ENCODE measurements around the gene PARD3. TPM values are rescaled to one million over a fixed set of nuclear protein-coding genes. Genes with fewer than 3 reads are reported as not detected.

Gene PARD3
- total RNA-seq, 1 experiment from 2014 or later: 46.3 TPM

DNA sequence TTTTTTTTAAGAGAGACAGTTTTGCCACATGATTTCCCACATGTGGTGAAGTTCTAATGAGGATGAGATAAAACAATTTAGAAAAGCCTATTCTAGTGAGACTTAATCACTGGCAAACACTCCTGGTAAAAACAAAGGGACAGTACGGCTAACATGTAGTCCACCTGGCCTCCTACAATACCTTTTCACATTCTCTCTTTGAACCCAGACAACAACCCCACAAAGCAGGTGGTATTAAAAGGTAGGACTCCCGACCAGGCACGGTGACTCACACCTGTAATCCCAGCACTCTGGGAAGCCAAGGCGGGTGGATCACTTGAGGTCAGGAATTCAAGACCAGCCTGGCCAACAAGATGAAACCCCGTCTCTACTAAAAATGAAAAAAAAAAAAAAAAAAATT lies 12.4 kb downstream of the PARD3 start (continued):
- TF ChIP-seq POLR2AphosphoS5 (IDR thresholded peaks at IDR 0.05; ENCODE audit: low read depth, low read length) (no peak), ZNF274 (IDR thresholded peaks at IDR 0.05; ENCODE audit: low read depth, low read length) (no peak)

DNA sequence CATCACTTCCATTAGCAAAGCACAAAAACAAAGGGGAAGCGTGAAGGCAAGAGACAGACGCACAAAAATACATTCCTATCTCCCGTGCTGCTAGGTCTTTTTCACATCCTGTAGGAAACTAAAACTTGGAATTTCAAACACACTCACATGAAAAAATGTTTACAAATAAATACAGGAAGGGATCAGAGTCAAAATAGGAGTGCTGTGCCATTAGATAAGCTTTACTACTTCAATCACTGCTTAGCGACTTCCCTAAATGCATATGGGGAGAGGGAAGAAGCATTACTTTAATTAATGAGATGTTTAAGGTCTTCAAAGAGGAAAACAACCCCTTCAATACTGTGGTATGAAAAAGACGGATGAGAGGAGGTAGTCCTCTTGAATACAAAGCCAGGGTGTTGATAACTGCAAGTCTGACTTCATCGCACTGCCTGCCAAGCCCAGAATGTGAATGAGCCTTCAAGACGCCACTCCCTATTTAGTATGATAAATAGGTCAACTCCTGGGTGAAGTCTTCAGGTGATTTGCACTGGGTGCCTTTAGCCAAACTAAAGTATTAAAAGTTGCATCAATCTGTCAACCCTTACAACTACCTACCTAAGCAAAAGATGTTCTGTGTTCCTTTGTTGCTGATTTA lies 13.9 kb downstream of the PARD3 start:
- no peak overlapping the region for H3K9ac ChIP-seq (ENCODE audit: low read length)
- H3K27me3 ChIP-seq (ENCODE audit: insufficient read depth, low read length): no peaks in the 10 kb centered on the region
- H3K4me1 ChIP-seq (ENCODE audit: control insufficient read depth in 1 of 2, insufficient read depth in 2 of 2, low read length in 2 of 2): peaks cover 36 to 42% of the 10 kb centered on the region in 2 experiments
- peaks cover 18% of the 10 kb centered on the region; the same call in 1 of the 2 replicates for H4K20me1 ChIP-seq (ENCODE audit: insufficient read depth)
- no peak overlapping the region for H2AFZ ChIP-seq (ENCODE audit: low read depth, low read length, poor library complexity, severe bottlenecking)
- no peaks in the 10 kb centered on the region for H3K36me3 ChIP-seq (ENCODE audit: control insufficient read depth in 1 of 2, insufficient read depth in 2 of 2, low read length in 2 of 2)
- DNase-seq (ENCODE audit: low read depth, low spot score): no peak
- ChIA-PET CTCF (interaction anchor here (1.2 to 1.8 kb wide), 2 partner anchors 38 to 68 kb away, joined by 3 to 7 read pairs; no protein-coding TSS in a partner anchor), RAD21 (ENCODE audit: low non-redundant PET in 1 of 2, low total read pairs in 2 of 2, uncharacterized antibody in 2 of 2, unreplicated experiment in 2 of 2) (no interaction called here), POLR2A (no interaction called here)
- H3K4me2 ChIP-seq (ENCODE audit: low read length): 0 out of 2 replicates have a peak overlapping the region, but pooled peaks have one; percentile 3
- H3K9me3 ChIP-seq (ENCODE audit: control insufficient read depth in 1 of 2, insufficient read depth in 1 of 2, low read depth in 1 of 2, low read length in 2 of 2): no peaks in the 10 kb centered on the region
- intact Hi-C loops (cut with micrococcal nuclease): no loop called here
- H3K79me2 ChIP-seq (ENCODE audit: insufficient read depth, low read length): peaks cover 67% of the 10 kb centered on the region
- no peak for ATAC-seq
- H3K4me3 ChIP-seq (replicated peaks in 1 of 2; ENCODE audit: low read depth in 1 of 2, low read length in 2 of 2): no peak overlapping the region
- no peaks in the 10 kb centered on the region for H3K9me2 ChIP-seq (ENCODE audit: insufficient read depth)
- TF ChIP-seq JUND (IDR thresholded peaks at IDR 0.05) (no peak), TCF7L2 (IDR thresholded peaks at IDR 0.05; ENCODE audit: borderline replicate concordance, extremely low read depth, insufficient read depth, insufficient read length) (no peak), CBX3 (IDR thresholded peaks at IDR 0.05; ENCODE audit: low read depth) (no peak), RAD21 (IDR thresholded peaks at IDR 0.05; ENCODE audit: low read depth) (no peak), POLR2A (IDR thresholded peaks at IDR 0.05; ENCODE audit: borderline replicate concordance, extremely low read depth, insufficient read depth, insufficient read length) (no peak), CEBPB (IDR thresholded peaks at IDR 0.05; ENCODE audit: low read depth) (no peak), EZH2phosphoT487 (IDR thresholded peaks at IDR 0.05; ENCODE audit: borderline replicate concordance) (no peak), EGR1 (IDR thresholded peaks at IDR 0.05; ENCODE audit: low read depth) (no peak), SIN3A (IDR thresholded peaks at IDR 0.05; ENCODE audit: low read depth) (no peak), ZNF274 (IDR thresholded peaks at IDR 0.05; ENCODE audit: low read depth, low read length) (no peak), ELF1 (IDR thresholded peaks at IDR 0.05; ENCODE audit: borderline replicate concordance, low read depth) (no peak), YY1 (IDR thresholded peaks at IDR 0.05; ENCODE audit: extremely low read depth, insufficient replicate concordance, low read depth, low read length) (no peak), POLR2AphosphoS5 (IDR thresholded peaks at IDR 0.05; ENCODE audit: low read depth, low read length) (no peak), ZFX (IDR thresholded peaks at IDR 0.05) (no peak)
- TF ChIP-seq, protein P1, sequence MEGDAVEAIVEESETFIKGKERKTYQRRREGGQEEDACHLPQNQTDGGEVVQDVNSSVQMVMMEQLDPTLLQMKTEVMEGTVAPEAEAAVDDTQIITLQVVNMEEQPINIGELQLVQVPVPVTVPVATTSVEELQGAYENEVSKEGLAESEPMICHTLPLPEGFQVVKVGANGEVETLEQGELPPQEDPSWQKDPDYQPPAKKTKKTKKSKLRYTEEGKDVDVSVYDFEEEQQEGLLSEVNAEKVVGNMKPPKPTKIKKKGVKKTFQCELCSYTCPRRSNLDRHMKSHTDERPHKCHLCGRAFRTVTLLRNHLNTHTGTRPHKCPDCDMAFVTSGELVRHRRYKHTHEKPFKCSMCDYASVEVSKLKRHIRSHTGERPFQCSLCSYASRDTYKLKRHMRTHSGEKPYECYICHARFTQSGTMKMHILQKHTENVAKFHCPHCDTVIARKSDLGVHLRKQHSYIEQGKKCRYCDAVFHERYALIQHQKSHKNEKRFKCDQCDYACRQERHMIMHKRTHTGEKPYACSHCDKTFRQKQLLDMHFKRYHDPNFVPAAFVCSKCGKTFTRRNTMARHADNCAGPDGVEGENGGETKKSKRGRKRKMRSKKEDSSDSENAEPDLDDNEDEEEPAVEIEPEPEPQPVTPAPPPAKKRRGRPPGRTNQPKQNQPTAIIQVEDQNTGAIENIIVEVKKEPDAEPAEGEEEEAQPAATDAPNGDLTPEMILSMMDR (IDR thresholded peaks at IDR 0.05 in 2 of 3, conservative IDR thresholded peaks at IDR 0.05 in 1 of 3; ENCODE audit: borderline replicate concordance in 1 of 3, insufficient read depth in 1 of 3, low read depth in 2 of 3, low read length in 2 of 3): no peak
- TF ChIP-seq, protein P2, sequence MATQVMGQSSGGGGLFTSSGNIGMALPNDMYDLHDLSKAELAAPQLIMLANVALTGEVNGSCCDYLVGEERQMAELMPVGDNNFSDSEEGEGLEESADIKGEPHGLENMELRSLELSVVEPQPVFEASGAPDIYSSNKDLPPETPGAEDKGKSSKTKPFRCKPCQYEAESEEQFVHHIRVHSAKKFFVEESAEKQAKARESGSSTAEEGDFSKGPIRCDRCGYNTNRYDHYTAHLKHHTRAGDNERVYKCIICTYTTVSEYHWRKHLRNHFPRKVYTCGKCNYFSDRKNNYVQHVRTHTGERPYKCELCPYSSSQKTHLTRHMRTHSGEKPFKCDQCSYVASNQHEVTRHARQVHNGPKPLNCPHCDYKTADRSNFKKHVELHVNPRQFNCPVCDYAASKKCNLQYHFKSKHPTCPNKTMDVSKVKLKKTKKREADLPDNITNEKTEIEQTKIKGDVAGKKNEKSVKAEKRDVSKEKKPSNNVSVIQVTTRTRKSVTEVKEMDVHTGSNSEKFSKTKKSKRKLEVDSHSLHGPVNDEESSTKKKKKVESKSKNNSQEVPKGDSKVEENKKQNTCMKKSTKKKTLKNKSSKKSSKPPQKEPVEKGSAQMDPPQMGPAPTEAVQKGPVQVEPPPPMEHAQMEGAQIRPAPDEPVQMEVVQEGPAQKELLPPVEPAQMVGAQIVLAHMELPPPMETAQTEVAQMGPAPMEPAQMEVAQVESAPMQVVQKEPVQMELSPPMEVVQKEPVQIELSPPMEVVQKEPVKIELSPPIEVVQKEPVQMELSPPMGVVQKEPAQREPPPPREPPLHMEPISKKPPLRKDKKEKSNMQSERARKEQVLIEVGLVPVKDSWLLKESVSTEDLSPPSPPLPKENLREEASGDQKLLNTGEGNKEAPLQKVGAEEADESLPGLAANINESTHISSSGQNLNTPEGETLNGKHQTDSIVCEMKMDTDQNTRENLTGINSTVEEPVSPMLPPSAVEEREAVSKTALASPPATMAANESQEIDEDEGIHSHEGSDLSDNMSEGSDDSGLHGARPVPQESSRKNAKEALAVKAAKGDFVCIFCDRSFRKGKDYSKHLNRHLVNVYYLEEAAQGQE (IDR thresholded peaks at IDR 0.05; ENCODE audit: low read depth): no peak
- TF ChIP-seq, protein P3, sequence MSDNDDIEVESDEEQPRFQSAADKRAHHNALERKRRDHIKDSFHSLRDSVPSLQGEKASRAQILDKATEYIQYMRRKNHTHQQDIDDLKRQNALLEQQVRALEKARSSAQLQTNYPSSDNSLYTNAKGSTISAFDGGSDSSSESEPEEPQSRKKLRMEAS (IDR thresholded peaks at IDR 0.05): no peak
- H3K27ac ChIP-seq (ENCODE audit: low read depth, low read length): no peak overlapping the region
- BruUV-seq (replicated peaks): no TSS peak

All from HCT116 (cell line).